Measurements from ENCODE around the gene SUDS3.

Gene SUDS3

GRCh38 chr12:118371321-118372282 is 4.8 kb upstream of the SUDS3 start:
- Histone ChIP-seq H3K9me3 (ENCODE audit: control insufficient read depth in 1 of 2, low read length in 2 of 2) (no peaks in the 10 kb centered on the region), H3K27ac (ENCODE audit: low read depth, low read length) (no peak overlapping the region), H3K36me3 (ENCODE audit: control insufficient read depth in 1 of 2, insufficient read depth in 2 of 2, low read length in 2 of 2) (no peaks in the 10 kb centered on the region), H3K9ac (ENCODE audit: low read depth in 1 of 2, low read length in 2 of 2) (peak overlapping the region; percentile 83 to 89), H3K4me3 (ENCODE audit: low read depth in 1 of 2, low read length in 2 of 2) (peak overlapping the region; percentile 87 to 94), H3K4me1 (ENCODE audit: control insufficient read depth in 1 of 2, insufficient read depth in 2 of 2, low read length in 2 of 2) (peaks cover 11 to 15% of the 10 kb centered on the region in 2 donors), H3K27me3 (ENCODE audit: control insufficient read depth in 1 of 2, insufficient read depth in 2 of 2, low read length in 2 of 2) (no peaks in the 10 kb centered on the region)

- peak within 1 kb of the TSS; percentile 83 to 89 for H3K9ac ChIP-seq (ENCODE audit: low read depth in 1 of 2, low read length in 2 of 2)
- H3K9me3 ChIP-seq (ENCODE audit: control insufficient read depth in 1 of 2, low read length in 2 of 2) = no peaks in the 10 kb centered on the region
- H3K4me1 ChIP-seq (ENCODE audit: control insufficient read depth in 1 of 2, insufficient read depth in 2 of 2, low read length in 2 of 2) = peaks cover 19 to 25% of the 10 kb centered on the region in 2 donors
- H3K4me3 ChIP-seq (ENCODE audit: low read depth in 1 of 2, low read length in 2 of 2) = peak within 1 kb of the TSS; percentile 87 to 94
- H3K27ac ChIP-seq (ENCODE audit: low read depth, low read length) = peak within 1 kb of the TSS; percentile 80
- no peaks in the 10 kb centered on the region for H3K36me3 ChIP-seq (ENCODE audit: control insufficient read depth in 1 of 2, insufficient read depth in 2 of 2, low read length in 2 of 2)
- H3K27me3 ChIP-seq (ENCODE audit: control insufficient read depth in 1 of 2, insufficient read depth in 2 of 2, low read length in 2 of 2) = no peaks in the 10 kb centered on the region
Measured at GRCh38 chr12:118372541-118373495, 3.5 kb upstream of the SUDS3 start, which contains the start of gene TAOK3. Gene TAOK3, minus strand, starts transcription at chr12:118372907. Its CDS starts 117,340 bp downstream, at chr12:118255567.

- Histone ChIP-seq H3K27me3 (ENCODE audit: control insufficient read depth in 1 of 2, insufficient read depth in 2 of 2, low read length in 2 of 2) (no peaks in the 10 kb centered on the region), H3K27ac (ENCODE audit: low read depth, low read length) (peak overlapping the region; percentile 80), H3K4me1 (ENCODE audit: control insufficient read depth in 1 of 2, insufficient read depth in 2 of 2, low read length in 2 of 2) (peaks cover 19 to 25% of the 10 kb centered on the region in 2 donors), H3K9ac (ENCODE audit: low read depth in 1 of 2, low read length in 2 of 2) (peak overlapping the region; percentile 55 to 64), H3K9me3 (ENCODE audit: control insufficient read depth in 1 of 2, low read length in 2 of 2) (no peaks in the 10 kb centered on the region), H3K4me3 (ENCODE audit: low read depth in 1 of 2, low read length in 2 of 2) (peak overlapping the region; percentile 72 to 73), H3K36me3 (ENCODE audit: control insufficient read depth in 1 of 2, insufficient read depth in 2 of 2, low read length in 2 of 2) (no peaks in the 10 kb centered on the region)
Measured at GRCh38 chr12:118373616-118374015, 2.7 kb upstream of the SUDS3 start.

- Histone ChIP-seq H3K36me3 (ENCODE audit: control insufficient read depth in 1 of 2, insufficient read depth in 2 of 2, low read length in 2 of 2) (peaks cover 0 to 1% of the 10 kb centered on the region in 2 donors), H3K27me3 (ENCODE audit: control insufficient read depth in 1 of 2, insufficient read depth in 2 of 2, low read length in 2 of 2) (no peaks in the 10 kb centered on the region), H3K27ac (ENCODE audit: low read depth, low read length) (no peak overlapping the region), H3K9ac (ENCODE audit: low read depth in 1 of 2, low read length in 2 of 2) (no peak overlapping the region), H3K9me3 (ENCODE audit: control insufficient read depth in 1 of 2, low read length in 2 of 2) (no peaks in the 10 kb centered on the region), H3K4me1 (ENCODE audit: control insufficient read depth in 1 of 2, insufficient read depth in 2 of 2, low read length in 2 of 2) (peaks cover 19 to 25% of the 10 kb centered on the region in 2 donors), H3K4me3 (ENCODE audit: low read depth in 1 of 2, low read length in 2 of 2) (peak overlapping the region in 1 of 2 donors; percentile 73)
Measured at GRCh38 chr12:118374126-118374725, 2.1 kb upstream of the SUDS3 start.

- Histone ChIP-seq H3K27me3 (ENCODE audit: control insufficient read depth in 1 of 2, insufficient read depth in 2 of 2, low read length in 2 of 2) (no peaks in the 10 kb centered on the region), H3K27ac (ENCODE audit: low read depth, low read length) (no peak overlapping the region), H3K36me3 (ENCODE audit: control insufficient read depth in 1 of 2, insufficient read depth in 2 of 2, low read length in 2 of 2) (peaks cover 3 to 8% of the 10 kb centered on the region in 2 donors), H3K9ac (ENCODE audit: low read depth in 1 of 2, low read length in 2 of 2) (no peak overlapping the region), H3K4me1 (ENCODE audit: control insufficient read depth in 1 of 2, insufficient read depth in 2 of 2, low read length in 2 of 2) (peaks cover 19 to 25% of the 10 kb centered on the region in 2 donors), H3K9me3 (ENCODE audit: control insufficient read depth in 1 of 2, low read length in 2 of 2) (no peaks in the 10 kb centered on the region), H3K4me3 (ENCODE audit: low read depth in 1 of 2, low read length in 2 of 2) (no peak overlapping the region)
Measured at GRCh38 chr12:118374909-118375308, 1.4 kb upstream of the SUDS3 start.

GRCh38 chr12:118375348-118375747 is 1.0 kb upstream of the SUDS3 start:
- Histone ChIP-seq H3K9ac (ENCODE audit: low read depth in 1 of 2, low read length in 2 of 2) (peak overlapping the region in 1 of 2 donors; percentile 95), H3K27ac (ENCODE audit: low read depth, low read length) (no peak overlapping the region), H3K4me1 (ENCODE audit: control insufficient read depth in 1 of 2, insufficient read depth in 2 of 2, low read length in 2 of 2) (peaks cover 18 to 25% of the 10 kb centered on the region in 2 donors), H3K4me3 (ENCODE audit: low read depth in 1 of 2, low read length in 2 of 2) (no peak overlapping the region), H3K36me3 (ENCODE audit: control insufficient read depth in 1 of 2, insufficient read depth in 2 of 2, low read length in 2 of 2) (peaks cover 3 to 13% of the 10 kb centered on the region in 2 donors), H3K9me3 (ENCODE audit: control insufficient read depth in 1 of 2, low read length in 2 of 2) (no peaks in the 10 kb centered on the region), H3K27me3 (ENCODE audit: control insufficient read depth in 1 of 2, insufficient read depth in 2 of 2, low read length in 2 of 2) (no peaks in the 10 kb centered on the region)

- Histone ChIP-seq H3K36me3 (ENCODE audit: control insufficient read depth in 1 of 2, insufficient read depth in 2 of 2, low read length in 2 of 2) (peaks cover 3 to 27% of the 10 kb centered on the region in 2 donors), H3K9ac (ENCODE audit: low read depth in 1 of 2, low read length in 2 of 2) (peak overlapping the region; percentile 73 to 95), H3K4me1 (ENCODE audit: control insufficient read depth in 1 of 2, insufficient read depth in 2 of 2, low read length in 2 of 2) (peaks cover 14 to 25% of the 10 kb centered on the region in 2 donors), H3K9me3 (ENCODE audit: control insufficient read depth in 1 of 2, low read length in 2 of 2) (no peaks in the 10 kb centered on the region), H3K27ac (ENCODE audit: low read depth, low read length) (no peak overlapping the region), H3K27me3 (ENCODE audit: control insufficient read depth in 1 of 2, insufficient read depth in 2 of 2, low read length in 2 of 2) (no peaks in the 10 kb centered on the region), H3K4me3 (ENCODE audit: low read depth in 1 of 2, low read length in 2 of 2) (peak overlapping the region; percentile 80 to 86)
Measured at GRCh38 chr12:118377021-118377883, 897 bp downstream of the SUDS3 start.

- H3K36me3 ChIP-seq (ENCODE audit: control insufficient read depth in 1 of 2, insufficient read depth in 2 of 2, low read length in 2 of 2) = peaks cover 4 to 31% of the 10 kb centered on the region in 2 donors
- no peaks in the 10 kb centered on the region for H3K9me3 ChIP-seq (ENCODE audit: control insufficient read depth in 1 of 2, low read length in 2 of 2)
- peaks cover 14 to 25% of the 10 kb centered on the region in 2 donors for H3K4me1 ChIP-seq (ENCODE audit: control insufficient read depth in 1 of 2, insufficient read depth in 2 of 2, low read length in 2 of 2)
- peak overlapping the region; percentile 73 to 95 for H3K9ac ChIP-seq (ENCODE audit: low read depth in 1 of 2, low read length in 2 of 2)
- H3K27me3 ChIP-seq (ENCODE audit: control insufficient read depth in 1 of 2, insufficient read depth in 2 of 2, low read length in 2 of 2) = no peaks in the 10 kb centered on the region
- peak overlapping the region; percentile 80 to 86 for H3K4me3 ChIP-seq (ENCODE audit: low read depth in 1 of 2, low read length in 2 of 2)
- H3K27ac ChIP-seq (ENCODE audit: low read depth, low read length) = no peak overlapping the region
Measured at GRCh38 chr12:118377884-118378470, 1.6 kb downstream of the SUDS3 start.

All from duodenal mucosa (tissue), 2 donors.